ENCODE data around the gene RBFOX2. TPM values are rescaled to one million over a fixed set of nuclear protein-coding genes. Genes with fewer than 3 reads are reported as not detected.

Gene RBFOX2
- total RNA-seq, 2 experiments from 2014 or later, result 3.7 to 4.7 TPM

GRCh38 chr22:35960854-35961253, 67.8 kb downstream of the RBFOX2 start:
- Mint-ChIP-seq H3K4me3 (no peak overlapping the region), H3K36me3 (no peaks in the 10 kb centered on the region), H3K9me3 (no peaks in the 10 kb centered on the region), H3K27me3 (peaks cover 12% of the 10 kb centered on the region), H3K27ac (no peak overlapping the region), H3K4me1 (no peaks in the 10 kb centered on the region)
- DNase-seq, result no peak

DNA sequence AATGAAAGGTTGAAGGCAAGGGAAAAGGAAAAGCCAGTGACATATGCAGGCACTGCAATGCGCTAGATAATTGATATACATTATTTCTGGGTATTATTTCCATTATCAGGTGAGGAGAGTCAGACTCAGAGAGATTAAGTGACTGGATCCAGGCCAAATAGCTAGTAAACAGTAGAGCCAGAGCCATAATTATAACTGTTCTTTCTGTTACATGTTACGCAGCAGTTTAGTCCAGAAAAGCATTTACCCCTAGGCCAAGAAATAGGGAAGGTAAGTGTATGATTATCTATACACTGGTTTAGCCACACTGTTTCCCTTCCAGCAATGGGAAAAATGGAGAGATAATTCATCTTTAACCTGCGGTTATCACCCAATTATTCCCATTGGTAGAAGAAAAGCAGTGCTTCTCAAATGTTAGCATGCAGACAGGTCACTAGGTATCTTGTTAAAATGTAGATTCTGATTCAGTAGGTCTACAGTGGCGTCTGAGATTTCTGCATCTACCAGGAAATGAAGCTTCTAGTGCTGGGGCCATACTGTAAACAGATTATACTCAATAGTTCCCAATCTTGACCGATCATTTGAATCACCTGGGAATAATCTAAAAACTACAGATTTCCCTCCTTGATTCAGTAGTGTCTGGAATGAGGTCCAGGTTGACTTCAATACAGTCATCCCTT, 69.4 kb downstream of the RBFOX2 start:
- Mint-ChIP-seq H3K9me3 (no peaks in the 10 kb centered on the region), H3K27ac (no peak overlapping the region), H3K4me3 (no peak overlapping the region), H3K4me1 (no peaks in the 10 kb centered on the region), H3K27me3 (peaks cover 12% of the 10 kb centered on the region), H3K36me3 (no peaks in the 10 kb centered on the region)
- DNase-seq, result no peak

- Mint-ChIP-seq H3K4me1 (no peaks in the 10 kb centered on the region), H3K9me3 (no peaks in the 10 kb centered on the region), H3K4me3 (no peak overlapping the region), H3K27ac (no peak overlapping the region), H3K27me3 (peaks cover 12% of the 10 kb centered on the region), H3K36me3 (no peaks in the 10 kb centered on the region)
- DNase-seq, result no peak
Measured at GRCh38 chr22:35958334-35958733, 70.3 kb downstream of the RBFOX2 start.

GRCh38 chr22:35957589-35957988, 71.0 kb downstream of the RBFOX2 start:
- Mint-ChIP-seq H3K27ac (no peak overlapping the region), H3K27me3 (peaks cover 12% of the 10 kb centered on the region), H3K4me1 (no peaks in the 10 kb centered on the region), H3K9me3 (no peaks in the 10 kb centered on the region), H3K4me3 (no peak overlapping the region), H3K36me3 (no peaks in the 10 kb centered on the region)
- DNase-seq, result no peak

GRCh38 chr22:35956850-35957249, 71.8 kb downstream of the RBFOX2 start:
- DNase-seq, result no peak
- peaks cover 10% of the 10 kb centered on the region for H3K27me3 Mint-ChIP-seq
- no peaks in the 10 kb centered on the region for H3K36me3 Mint-ChIP-seq
- no peaks in the 10 kb centered on the region for H3K9me3 Mint-ChIP-seq
- no peak overlapping the region for H3K4me3 Mint-ChIP-seq
- H3K4me1 Mint-ChIP-seq, result no peaks in the 10 kb centered on the region
- H3K27ac Mint-ChIP-seq, result no peak overlapping the region

- Mint-ChIP-seq H3K9me3 (no peaks in the 10 kb centered on the region), H3K27ac (no peak overlapping the region), H3K4me1 (no peaks in the 10 kb centered on the region), H3K36me3 (no peaks in the 10 kb centered on the region), H3K27me3 (peaks cover 7% of the 10 kb centered on the region), H3K4me3 (no peak overlapping the region)
- no peak for DNase-seq
Measured at GRCh38 chr22:35955546-35955945, 73.1 kb downstream of the RBFOX2 start.

- no peaks in the 10 kb centered on the region for H3K36me3 Mint-ChIP-seq
- no peaks in the 10 kb centered on the region for H3K4me1 Mint-ChIP-seq
- no peak for DNase-seq
- no peaks in the 10 kb centered on the region for H3K9me3 Mint-ChIP-seq
- H3K4me3 Mint-ChIP-seq, result no peak overlapping the region
- H3K27me3 Mint-ChIP-seq, result peaks cover 4% of the 10 kb centered on the region
- H3K27ac Mint-ChIP-seq, result no peak overlapping the region
Measured at GRCh38 chr22:35952576-35952975, 76.0 kb downstream of the RBFOX2 start.

GRCh38 chr22:35950262-35950661, 78.4 kb downstream of the RBFOX2 start:
- H3K36me3 Mint-ChIP-seq, result no peaks in the 10 kb centered on the region
- H3K27ac Mint-ChIP-seq, result no peak overlapping the region
- no peak for DNase-seq
- H3K27me3 Mint-ChIP-seq, result peaks cover 4% of the 10 kb centered on the region
- no peaks in the 10 kb centered on the region for H3K9me3 Mint-ChIP-seq
- H3K4me3 Mint-ChIP-seq, result no peak overlapping the region
- no peaks in the 10 kb centered on the region for H3K4me1 Mint-ChIP-seq

- no peaks in the 10 kb centered on the region for H3K4me1 Mint-ChIP-seq
- H3K36me3 Mint-ChIP-seq, result no peaks in the 10 kb centered on the region
- no peak overlapping the region for H3K27ac Mint-ChIP-seq
- peaks cover 4% of the 10 kb centered on the region for H3K27me3 Mint-ChIP-seq
- H3K9me3 Mint-ChIP-seq, result no peaks in the 10 kb centered on the region
- no peak for DNase-seq
- no peak overlapping the region for H3K4me3 Mint-ChIP-seq
Measured at GRCh38 chr22:35949243-35949642, 79.4 kb downstream of the RBFOX2 start.

DNA sequence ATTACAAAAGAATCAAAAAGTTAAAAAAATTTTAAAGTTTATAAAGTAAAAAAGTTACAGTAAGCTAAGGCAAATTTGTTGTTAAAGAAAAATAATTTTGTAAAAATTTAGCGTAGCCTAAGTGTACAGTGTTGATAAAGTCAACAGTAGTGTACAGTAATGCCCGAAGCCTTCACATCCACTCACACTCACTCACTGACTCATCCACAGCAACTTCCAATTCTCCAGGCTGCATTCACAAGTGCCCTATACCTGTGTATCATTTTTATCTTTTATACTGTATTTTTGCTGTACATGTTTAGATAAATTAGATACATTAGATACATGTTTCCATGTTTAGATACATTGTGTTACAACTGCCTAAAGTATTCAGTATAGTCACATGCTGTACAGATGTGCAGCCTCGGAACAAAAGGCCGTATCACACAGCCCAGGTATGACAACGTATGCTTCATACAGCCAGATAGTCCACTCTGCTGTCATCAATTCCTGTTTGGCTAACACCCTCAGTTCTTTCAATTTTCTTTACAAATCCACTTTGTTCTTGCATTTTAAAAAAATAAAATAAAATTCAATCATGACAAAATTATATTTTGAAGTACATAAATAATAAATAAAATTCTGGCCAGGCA, 80.7 kb downstream of the RBFOX2 start:
- H3K4me1 Mint-ChIP-seq, result no peaks in the 10 kb centered on the region
- H3K4me3 Mint-ChIP-seq, result no peak overlapping the region
- no peaks in the 10 kb centered on the region for H3K36me3 Mint-ChIP-seq
- peaks cover 6% of the 10 kb centered on the region for H3K27me3 Mint-ChIP-seq
- no peak overlapping the region for H3K27ac Mint-ChIP-seq
- no peak for DNase-seq
- no peaks in the 10 kb centered on the region for H3K9me3 Mint-ChIP-seq

DNA sequence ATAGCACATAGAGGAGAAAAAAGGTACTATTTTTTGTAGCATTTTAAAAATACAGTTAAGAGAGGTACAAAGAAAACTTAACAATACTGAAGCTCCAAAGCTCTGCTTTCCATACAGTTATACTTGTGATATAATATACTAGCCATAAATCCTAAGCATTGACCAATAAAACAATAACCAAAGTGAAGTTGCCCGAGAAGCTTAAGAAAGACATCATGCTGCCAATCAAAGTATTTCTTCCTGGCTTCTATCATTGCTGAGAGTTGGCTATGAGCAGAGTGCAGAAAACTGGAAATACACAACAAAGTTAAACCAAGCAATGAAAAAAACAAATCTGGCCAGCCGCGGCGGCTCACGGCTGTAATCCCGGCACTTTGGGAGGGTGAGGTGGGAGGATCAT, 84.2 kb downstream of the RBFOX2 start:
- DNase-seq, result no peak
- Mint-ChIP-seq H3K9me3 (no peaks in the 10 kb centered on the region), H3K36me3 (no peaks in the 10 kb centered on the region), H3K4me1 (no peaks in the 10 kb centered on the region), H3K27ac (no peak overlapping the region), H3K4me3 (no peak overlapping the region), H3K27me3 (peaks cover 10% of the 10 kb centered on the region)

- Mint-ChIP-seq H3K27ac (no peak overlapping the region), H3K36me3 (no peaks in the 10 kb centered on the region), H3K4me3 (no peak overlapping the region), H3K4me1 (peaks cover 1% of the 10 kb centered on the region), H3K27me3 (peaks cover 10% of the 10 kb centered on the region), H3K9me3 (no peaks in the 10 kb centered on the region)
- DNase-seq, result no peak
Measured at GRCh38 chr22:35940166-35940565, 88.5 kb downstream of the RBFOX2 start.

- H3K9me3 Mint-ChIP-seq, result no peaks in the 10 kb centered on the region
- no peak overlapping the region for H3K27ac Mint-ChIP-seq
- no peaks in the 10 kb centered on the region for H3K36me3 Mint-ChIP-seq
- no peak overlapping the region for H3K4me3 Mint-ChIP-seq
- H3K27me3 Mint-ChIP-seq, result peaks cover 10% of the 10 kb centered on the region
- no peak for DNase-seq
- peaks cover 1% of the 10 kb centered on the region for H3K4me1 Mint-ChIP-seq
Measured at GRCh38 chr22:35938226-35938625, 90.4 kb downstream of the RBFOX2 start.

- DNase-seq, result no peak
- Mint-ChIP-seq H3K27ac (no peak overlapping the region), H3K4me1 (no peaks in the 10 kb centered on the region), H3K4me3 (no peak overlapping the region), H3K36me3 (no peaks in the 10 kb centered on the region), H3K9me3 (no peaks in the 10 kb centered on the region), H3K27me3 (no peaks in the 10 kb centered on the region)
Measured at GRCh38 chr22:35930933-35931332, 97.7 kb downstream of the RBFOX2 start.

- no peaks in the 10 kb centered on the region for H3K36me3 Mint-ChIP-seq
- no peaks in the 10 kb centered on the region for H3K9me3 Mint-ChIP-seq
- H3K4me3 Mint-ChIP-seq, result no peak overlapping the region
- no peaks in the 10 kb centered on the region for H3K4me1 Mint-ChIP-seq
- no peak for DNase-seq
- no peak overlapping the region for H3K27ac Mint-ChIP-seq
- H3K27me3 Mint-ChIP-seq, result no peaks in the 10 kb centered on the region
Measured at GRCh38 chr22:35928285-35928798, 100.3 kb downstream of the RBFOX2 start.

DNA sequence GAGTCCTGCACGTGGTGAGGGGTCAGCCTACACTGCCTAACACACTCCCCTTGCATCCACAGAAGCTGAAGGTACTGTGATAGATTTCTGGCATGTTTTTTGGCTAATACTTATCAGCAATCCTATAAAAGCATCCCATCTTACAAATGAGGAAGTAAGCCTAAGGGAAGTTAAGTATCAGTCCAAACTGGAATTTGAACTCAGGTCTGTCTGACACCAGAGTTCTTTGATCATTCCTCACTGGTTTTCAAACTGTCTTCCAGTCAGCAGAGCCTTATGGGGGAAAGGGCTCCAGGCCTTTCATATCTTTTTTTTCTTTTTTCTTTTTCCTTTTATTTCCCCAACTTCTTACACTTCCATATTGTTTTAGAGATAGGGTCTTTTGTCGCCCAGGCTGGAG, 105.6 kb downstream of the RBFOX2 start:
- no peaks in the 10 kb centered on the region for H3K9me3 Mint-ChIP-seq
- H3K27ac Mint-ChIP-seq, result no peak overlapping the region
- H3K36me3 Mint-ChIP-seq, result no peaks in the 10 kb centered on the region
- no peaks in the 10 kb centered on the region for H3K27me3 Mint-ChIP-seq
- no peak overlapping the region for H3K4me3 Mint-ChIP-seq
- DNase-seq, result no peak
- H3K4me1 Mint-ChIP-seq, result peaks cover 5% of the 10 kb centered on the region

All from activated naive CD8-positive, alpha-beta T cell treated with anti-CD3 and anti-CD28 coated beads for 36 hours (primary cell).